GM19240 (cell line): Measurements from ENCODE around the gene KCTD13.
"Not testable (repeated sequence)": the region's sequence is repeated elsewhere in the genome, so short reads cannot be mapped to it uniquely, and the experiment has no call there.

Experiments
- DNase-seq: peaks from one replicate; pipeline ENCODE4 v3.0.0; 2011; ENCODE audit warnings: low spot score; ENCODE audit not compliant: insufficient read length

The KCTD13 gene, protein sequence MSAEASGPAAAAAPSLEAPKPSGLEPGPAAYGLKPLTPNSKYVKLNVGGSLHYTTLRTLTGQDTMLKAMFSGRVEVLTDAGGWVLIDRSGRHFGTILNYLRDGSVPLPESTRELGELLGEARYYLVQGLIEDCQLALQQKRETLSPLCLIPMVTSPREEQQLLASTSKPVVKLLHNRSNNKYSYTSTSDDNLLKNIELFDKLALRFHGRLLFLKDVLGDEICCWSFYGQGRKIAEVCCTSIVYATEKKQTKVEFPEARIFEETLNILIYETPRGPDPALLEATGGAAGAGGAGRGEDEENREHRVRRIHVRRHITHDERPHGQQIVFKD

DNA sequence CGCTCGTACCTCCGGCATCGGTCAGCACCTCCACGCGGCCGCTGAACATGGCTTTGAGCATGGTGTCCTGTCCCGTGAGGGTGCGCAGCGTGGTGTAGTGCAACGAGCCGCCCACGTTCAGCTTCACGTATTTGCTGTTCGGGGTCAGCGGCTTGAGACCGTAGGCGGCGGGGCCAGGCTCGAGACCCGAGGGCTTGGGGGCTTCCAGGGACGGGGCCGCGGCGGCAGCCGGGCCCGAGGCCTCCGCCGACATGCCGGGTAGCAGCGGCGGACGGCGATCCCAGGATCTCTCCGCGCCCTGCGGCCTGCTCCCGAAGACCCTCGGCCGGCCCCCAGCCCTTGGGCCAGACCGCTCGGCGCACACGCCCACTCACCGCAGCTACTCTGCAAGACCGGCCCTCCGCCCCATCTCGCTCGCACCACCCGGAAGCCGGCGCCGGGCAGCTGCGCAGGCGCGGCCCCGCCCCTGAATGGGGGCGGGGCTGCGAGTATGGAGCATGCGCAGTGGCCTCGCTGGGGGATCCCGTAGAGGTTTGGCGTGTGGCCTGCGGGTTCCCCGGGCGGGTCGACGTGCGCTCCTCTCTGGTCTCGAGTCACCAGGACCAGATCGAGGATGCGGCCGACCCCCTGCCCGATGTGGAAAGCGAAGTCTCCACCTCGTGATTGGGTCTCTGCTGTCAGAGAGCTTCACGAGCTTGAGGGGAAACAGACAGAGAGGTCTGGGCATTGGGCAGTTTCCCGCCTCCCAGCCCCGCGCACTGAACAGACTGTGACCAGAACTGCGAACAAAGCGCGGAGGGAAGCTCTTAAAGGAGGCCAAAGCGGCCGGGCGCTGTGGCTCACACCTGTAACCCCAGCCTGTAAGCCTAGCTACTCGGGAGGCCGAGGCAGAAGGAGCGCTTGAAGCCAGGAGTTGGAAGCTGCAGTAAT lies at the start of gene KCTD13:
Gene KCTD13 (minus strand): TSS at position 446 of the 930 bp plus-strand sequence. CDS start 193 bp downstream, at position 253.
- peak; percentile 94 for DNase-seq

GRCh38 chr16:29975134-29975538 lies 49.1 kb upstream of the KCTD13 start:
- DNase-seq, result no peak

GRCh38 chr16:29974291-29975133 lies 48.5 kb upstream of the KCTD13 start:
- DNase-seq, result no peak

GRCh38 chr16:29973384-29974246 lies 47.6 kb upstream of the KCTD13 start, which contains the start of gene TAOK2:
Gene TAOK2, plus strand, starts transcription at chr16:29973868. Its CDS starts 3,905 bp downstream, at chr16:29977773.
- peak; percentile 99 for DNase-seq

- no peak for DNase-seq
Observed at GRCh38 chr16:29972992-29973383, 47.0 kb upstream of the KCTD13 start.

- DNase-seq, result no peak
Observed at GRCh38 chr16:29972500-29972899, 46.5 kb upstream of the KCTD13 start.

DNA sequence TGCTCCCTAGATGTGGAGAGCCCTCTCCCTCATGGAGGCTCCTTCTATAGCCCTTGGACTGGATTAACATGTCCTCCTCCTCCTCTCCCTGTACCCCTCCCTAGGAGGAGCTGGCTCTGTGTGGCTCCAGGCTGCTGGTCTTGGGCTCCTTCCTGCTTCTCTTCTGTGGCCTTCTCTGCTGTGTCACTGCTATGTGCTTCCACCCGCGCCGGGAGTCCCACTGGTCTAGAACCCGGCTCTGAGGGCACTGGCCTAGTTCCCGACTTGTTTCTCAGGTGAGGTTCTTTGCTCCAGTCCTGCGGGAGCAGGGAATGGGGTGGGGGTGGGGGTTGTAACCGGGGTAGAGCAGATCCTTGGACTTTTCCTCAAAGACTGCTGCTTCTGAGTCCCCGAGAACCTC lies 45.3 kb upstream of the KCTD13 start:
- no peak for DNase-seq

DNA sequence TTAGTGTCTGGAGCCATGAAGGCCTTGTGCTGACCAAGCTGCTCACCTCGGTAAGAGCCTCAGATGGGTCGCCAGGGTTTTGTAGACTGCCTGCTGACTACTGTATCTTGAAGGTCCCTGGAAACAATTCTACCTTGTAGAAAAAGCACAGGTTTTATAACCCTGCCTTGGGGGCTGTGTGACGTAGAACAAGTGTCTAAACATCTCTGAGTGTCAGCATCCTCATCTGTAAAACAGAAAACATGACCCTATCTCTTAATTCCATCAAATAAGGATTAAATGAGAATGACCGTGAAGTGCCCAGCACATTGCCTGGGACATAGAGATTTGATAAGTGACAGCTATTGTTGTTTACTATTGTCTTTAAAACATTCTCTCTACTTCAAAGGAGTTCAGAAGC lies 42.2 kb upstream of the KCTD13 start:
- no peak for DNase-seq

DNA sequence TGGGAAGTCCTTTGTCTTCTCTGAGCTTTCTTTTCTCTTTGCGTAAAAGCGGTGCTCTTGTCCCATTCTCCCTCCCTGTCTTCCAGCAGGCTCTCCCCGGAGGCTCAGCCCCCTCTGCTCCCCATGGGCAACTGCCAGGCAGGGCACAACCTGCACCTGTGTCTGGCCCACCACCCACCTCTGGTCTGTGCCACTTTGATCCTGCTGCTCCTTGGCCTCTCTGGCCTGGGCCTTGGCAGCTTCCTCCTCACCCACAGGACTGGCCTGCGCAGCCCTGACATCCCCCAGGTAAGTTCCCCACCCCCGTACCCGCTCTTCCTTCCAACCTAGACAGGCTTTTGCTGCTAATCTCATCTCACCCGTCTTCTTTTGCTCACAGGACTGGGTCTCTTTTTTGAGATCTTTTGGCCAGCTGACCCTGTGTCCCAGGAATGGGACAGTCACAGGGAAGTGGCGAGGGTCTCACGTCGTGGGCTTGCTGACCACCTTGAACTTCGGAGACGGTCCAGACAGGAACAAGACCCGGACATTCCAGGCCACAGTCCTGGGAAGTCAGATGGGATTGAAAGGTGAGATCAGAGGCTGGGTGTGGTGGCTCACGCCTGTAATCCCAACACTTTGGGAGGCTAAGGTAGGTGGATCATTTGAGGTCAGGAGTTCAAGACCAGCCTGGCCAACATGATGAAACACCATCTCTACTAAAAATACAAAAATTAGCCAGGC lies 37.2 kb upstream of the KCTD13 start:
- no peak for DNase-seq

DNA sequence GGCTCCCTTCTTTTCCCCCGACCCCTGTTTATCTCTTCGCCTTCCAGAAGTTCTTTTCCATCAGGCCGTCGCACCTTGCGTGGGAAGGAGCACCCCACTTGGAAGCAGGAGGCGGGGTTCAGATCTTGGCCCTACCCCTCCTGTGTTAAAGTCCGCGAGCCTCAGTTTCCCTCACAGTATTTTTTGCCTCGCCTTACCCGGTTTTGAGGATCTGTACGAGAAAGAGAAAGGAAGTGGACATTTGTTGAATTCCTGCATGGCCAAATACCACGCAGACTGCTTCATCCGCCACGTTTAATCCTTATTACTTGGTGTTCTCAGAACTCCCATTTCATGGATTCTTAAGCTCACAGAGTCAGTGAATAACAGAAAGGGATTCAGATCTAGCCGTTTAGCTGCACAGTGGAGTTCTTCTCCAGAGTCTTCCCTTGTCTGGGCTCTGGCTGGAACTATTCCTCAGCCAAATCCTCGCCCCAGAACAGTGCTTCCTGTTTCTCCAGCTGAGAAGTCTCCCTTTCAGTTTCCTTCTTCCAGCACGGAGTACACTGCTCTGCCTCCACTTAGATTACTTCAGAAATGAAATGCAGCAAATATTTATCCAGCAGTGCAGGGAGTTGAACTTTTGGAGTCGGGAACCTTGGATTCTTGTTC lies 36.4 kb upstream of the KCTD13 start:
- no peak for DNase-seq

DNA sequence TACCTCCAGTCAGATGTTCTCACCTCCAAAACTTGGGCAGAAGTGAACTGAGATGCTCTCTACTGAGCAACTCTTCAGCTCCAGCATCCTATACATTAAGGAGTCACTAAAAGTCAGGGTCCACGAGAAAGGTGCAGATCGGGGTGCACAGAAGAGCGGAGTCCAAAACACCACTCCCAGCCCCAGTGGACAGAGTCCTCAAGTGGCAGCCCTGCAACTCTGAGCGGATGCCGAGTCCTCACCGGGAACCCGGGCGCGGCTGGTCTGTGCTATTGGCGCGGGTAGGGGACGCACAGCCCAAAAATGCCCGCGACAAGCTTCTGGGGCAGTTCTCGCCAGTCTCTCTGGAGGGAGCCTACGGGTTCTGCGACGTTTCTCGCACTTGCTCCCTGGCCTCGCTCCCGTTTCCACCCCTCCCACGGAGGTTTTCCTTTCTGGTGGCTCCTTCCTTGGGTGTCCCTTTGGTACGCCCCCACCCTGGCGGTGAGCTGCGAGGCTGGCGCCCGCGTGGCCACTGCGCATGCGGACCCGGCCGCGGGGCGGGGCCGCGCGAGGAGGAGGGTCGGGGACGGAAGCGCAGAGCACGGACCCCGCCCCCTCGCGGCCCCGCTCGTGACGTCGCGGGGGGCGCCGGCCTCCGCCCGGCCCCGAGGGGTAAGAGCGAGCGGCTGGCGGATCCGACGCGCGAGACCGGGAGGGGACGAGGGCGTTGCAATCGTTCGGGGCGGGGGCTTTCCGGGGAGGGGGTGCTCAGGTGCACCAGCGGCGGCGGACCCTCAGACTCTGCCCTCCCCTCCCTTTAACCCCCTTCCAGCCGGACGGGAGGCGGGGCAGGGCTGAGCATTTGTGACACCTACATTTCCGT lies 35.7 kb upstream of the KCTD13 start, which contains the start of gene TMEM219:
Gene TMEM219 (plus strand): TSS at position 601 of the 865 bp plus-strand sequence. CDS start 1,065 bp downstream, outside the sequence.
- peak; percentile 93 for DNase-seq

DNA sequence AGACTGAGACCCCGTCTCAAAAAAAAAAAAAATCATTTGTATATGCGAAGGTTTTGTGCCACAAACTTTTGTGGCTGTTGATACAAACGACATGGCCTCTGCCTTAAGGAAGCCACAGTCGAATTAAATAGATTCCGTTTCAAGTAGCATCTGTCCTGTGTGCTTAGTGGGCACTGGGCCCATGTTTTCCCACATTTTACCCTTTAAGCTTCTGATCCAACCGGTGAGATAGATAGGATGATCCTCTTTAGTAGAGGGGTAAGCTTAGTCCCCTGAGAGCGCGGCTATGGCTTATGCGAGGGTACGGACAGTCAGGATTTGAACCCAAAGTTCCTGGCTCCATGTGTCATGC lies 35.1 kb upstream of the KCTD13 start:
- no peak for DNase-seq

- DNase-seq, result not testable (repeated sequence)
Observed at GRCh38 chr16:29959821-29960220, 33.8 kb upstream of the KCTD13 start.

DNA sequence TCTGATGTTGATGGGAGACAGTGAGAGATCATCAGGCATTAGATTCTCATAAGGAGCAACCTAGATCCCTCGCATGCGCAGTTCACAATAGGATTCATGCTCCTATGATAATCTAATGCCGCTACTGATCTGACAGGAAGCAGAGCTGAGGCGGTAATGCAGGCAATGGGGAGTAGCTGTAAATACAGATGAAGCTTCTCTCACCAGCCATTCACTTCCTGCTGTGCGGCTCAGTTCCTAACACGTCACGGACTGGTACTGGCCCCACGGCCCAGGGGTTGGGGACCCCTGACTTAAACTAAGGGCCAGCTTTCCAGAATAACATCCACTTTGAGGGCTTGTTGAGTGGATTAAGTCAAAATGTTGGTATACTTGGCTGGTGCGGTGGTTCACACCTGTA lies 33.3 kb upstream of the KCTD13 start:
- DNase-seq, result no peak

DNA sequence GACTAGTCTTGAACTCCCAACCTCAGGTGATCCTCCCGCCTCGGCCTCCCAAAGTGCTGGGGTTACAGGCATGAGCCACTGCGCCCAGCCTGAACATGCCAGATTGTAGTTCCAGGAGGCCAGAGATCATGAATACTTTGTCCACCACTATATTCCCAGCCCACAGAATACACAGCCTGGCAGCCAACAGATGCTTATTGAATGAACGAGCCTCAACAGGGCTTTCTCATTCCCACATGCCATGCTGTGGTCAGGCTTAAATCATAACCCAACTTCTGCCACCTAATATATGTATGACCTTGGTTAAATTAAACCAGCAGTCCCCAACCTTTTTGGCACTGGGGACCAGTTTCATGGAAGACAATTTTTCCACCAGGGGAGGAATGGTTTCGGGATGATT lies 32.7 kb upstream of the KCTD13 start:
- DNase-seq, result no peak

DNA sequence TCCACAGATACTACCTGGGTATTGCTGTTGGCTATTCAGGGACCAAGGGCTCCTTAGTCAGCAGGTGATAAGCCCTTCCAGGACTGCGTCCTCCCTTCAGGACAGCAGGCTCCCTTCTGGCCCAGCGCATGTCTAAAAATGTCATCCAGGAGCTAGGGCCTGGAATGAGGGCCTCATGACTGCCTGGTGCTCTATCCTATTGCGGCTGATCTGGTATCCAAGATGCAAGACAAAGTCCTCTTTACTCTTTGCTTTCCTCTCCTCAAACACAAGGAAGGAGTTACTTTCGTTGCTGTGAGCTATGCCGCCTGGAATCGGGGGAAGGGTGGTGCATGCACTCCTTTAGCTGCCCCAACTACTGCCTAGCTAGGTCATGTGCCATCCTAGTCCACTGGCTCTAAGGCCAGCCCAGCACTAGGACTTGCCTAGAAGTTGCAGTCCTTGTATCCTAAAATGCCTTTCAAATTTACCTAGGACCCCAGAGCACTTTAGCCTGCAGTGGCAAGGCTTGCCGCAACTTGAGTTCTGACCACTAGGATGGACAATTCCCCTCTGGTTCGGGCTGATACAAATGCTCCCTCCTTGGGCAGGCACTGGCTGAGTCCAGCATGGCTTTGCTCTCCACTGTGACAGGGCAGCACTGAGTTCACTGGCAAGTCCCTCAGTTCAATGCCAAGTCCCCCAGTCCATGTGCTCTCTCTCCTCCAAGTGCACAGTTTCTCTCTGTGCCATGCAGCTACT lies 25.8 kb upstream of the KCTD13 start:
- no peak for DNase-seq

DNA sequence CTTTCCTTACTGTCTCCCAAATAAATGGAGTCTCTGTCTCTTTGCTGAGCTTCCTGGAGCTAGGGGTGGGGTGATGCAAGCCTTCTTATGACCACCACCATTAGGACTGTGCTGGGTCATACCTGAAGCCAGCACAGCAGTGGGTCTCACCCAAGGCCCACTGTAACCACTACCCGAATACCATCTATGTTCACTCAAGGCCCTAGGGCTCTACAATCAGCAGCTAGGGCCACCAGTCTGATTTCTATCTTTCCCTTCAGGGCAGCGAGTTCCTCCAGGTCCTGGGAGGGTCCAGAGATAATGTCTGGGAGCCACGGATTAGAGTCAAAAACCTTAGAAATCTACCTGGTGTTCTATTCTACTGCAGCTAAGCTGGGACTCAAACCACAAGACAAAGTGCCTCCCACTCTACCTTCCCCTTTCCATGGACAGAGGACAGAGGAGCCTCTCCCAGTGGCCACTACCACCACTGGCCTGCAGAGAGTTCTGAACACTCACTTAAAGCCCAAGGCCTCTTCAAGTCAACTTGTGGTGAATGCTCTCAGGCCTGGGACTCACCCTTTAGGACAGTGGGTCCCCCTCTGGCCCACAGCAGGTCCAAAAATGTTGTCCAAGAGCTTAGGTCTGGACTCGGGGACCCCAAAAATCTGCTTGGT lies 24.9 kb upstream of the KCTD13 start:
- DNase-seq, result no peak
